Motor neuron (in vitro differentiated cells): ENCODE measurements around the gene ADSS1. TPM values are rescaled to one million over a fixed set of nuclear protein-coding genes. Genes with fewer than 3 reads are reported as not detected.
A peak's percentile ranks its signal among the peaks of the same experiment; 100 is the strongest.
"Not testable (repeated sequence)": the region's sequence is repeated elsewhere in the genome, so short reads cannot be mapped to it uniquely, and the experiment has no call there.

Experiments used
- ATAC-seq, 8 experiments: fragments of 200-7000 bp; cut with Tn5 transposase; replicated peaks in 6 of 8; 2 replicates each; pipeline ENCODE4 v1.8.0; 2021; ENCODE audit warnings: mild to moderate bottlenecking in 8 of 8, moderate library complexity in 8 of 8
- H3K27ac ChIP-seq, 2 donors: fragments of 250-450 bp; sonication (Bioruptor Pico); 2 replicates each; pipeline ENCODE4 v1.9.0; 2021; ENCODE audit warnings: antibody characterized with exemption in 2 of 2, mild to moderate bottlenecking in 2 of 2, moderate library complexity in 1 of 2
- H3K4me1 ChIP-seq, 2 donors: fragments of 250-450 bp; sonication (Bioruptor Pico); replicated peaks in 1 of 2; 2 replicates each; pipeline ENCODE4 v1.6.1; 2021; ENCODE audit warnings: antibody characterized with exemption in 2 of 2, mild to moderate bottlenecking in 2 of 2, moderate library complexity in 1 of 2
- H3K4me3 ChIP-seq, 5 donors: fragments of 250-450 bp; sonication (Bioruptor Pico); 2 replicates each; pipeline ENCODE4 v1.9.0; 2021; ENCODE audit warnings: antibody characterized with exemption in 5 of 5, mild to moderate bottlenecking in 5 of 5, moderate library complexity in 4 of 5
- WGBS, 10 experiments: fragments of 450-650 bp; shearing (Covaris generic); methylation state at CpG; one replicate each; pipeline ENCODE4 v1.0.0; 2022; 5-methylcytosine and 5-hydroxymethylcytosine counted together
- in situ Hi-C, 9 experiments: fragments of 400-800 bp; cut with MboI; loops; one replicate each; pipeline ENCODE4 v1.15.0; 2021; ENCODE audit warnings: low sequenced_read_pairs in 9 of 9, low pct_unique_long_range_greater_than_20kb in 2 of 9; ENCODE audit not compliant: unreplicated experiment in 9 of 9
- total RNA-seq, 8 experiments: library from RNA; unstranded; fragments of 300-600 nt; gene quantifications; 2 replicates each; pipeline versions ENCODE4 v1.2.3 to v1.2.4, GENCODE V29; 2022

The ADSS1 gene
- total RNA-seq, 8 experiments from 2014 or later: 2.0 to 13.3 (median 3.1) TPM

GRCh38 chr14:104718147-104718546 is 5.9 kb upstream of the ADSS1 start:
- Histone ChIP-seq H3K27ac (no peak overlapping the region), H3K4me1 (peaks cover 13 to 25% of the 10 kb centered on the region in 2 donors), H3K4me3 (no peak overlapping the region)
- in situ Hi-C loops: no loop called here
- ATAC-seq: no peak
- whole genome bisulfite sequencing, 10 experiments: 100% methylated on average over 1 of the region's 10 CpGs; no CpG with 5 or more reads in 9 of the 10 experiments

DNA sequence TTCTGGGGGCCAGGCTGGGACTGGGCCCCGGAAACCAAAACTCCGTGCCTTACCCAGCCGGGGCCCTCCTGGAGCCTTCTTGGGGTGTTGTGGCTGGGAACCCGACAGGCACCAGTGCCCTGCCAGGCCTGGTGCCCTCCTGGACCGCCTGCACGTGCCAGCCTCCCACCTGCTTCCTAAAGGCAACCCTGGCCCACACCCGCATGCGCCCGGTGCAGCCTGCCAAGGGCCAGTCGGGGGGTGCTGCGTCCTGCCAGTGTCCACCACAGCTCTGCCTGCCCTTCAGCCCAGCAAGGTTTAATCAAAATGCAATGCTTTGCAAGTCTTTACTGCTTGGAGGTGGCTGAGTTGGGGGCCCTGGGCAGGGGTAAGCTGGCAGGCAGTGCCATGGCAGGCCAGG is 5.2 kb upstream of the ADSS1 start:
- no peak overlapping the region for H3K4me3 ChIP-seq
- ATAC-seq: no peak
- in situ Hi-C loops: no loop called here
- H3K27ac ChIP-seq: no peak overlapping the region
- WGBS, 10 experiments: 95 to 100% (median 99%) methylated on average over 1 to 7 of the region's 11 CpGs; no CpG with 5 or more reads in 6 of the 10 experiments
- peaks cover 13 to 30% of the 10 kb centered on the region in 2 donors for H3K4me1 ChIP-seq

- no peak for ATAC-seq
- H3K27ac ChIP-seq: no peak overlapping the region
- in situ Hi-C loops: no loop called here
- WGBS, 10 experiments: 53 to 80% methylated on average over 1 to 3 of the region's 15 CpGs; no CpG with 5 or more reads in 8 of the 10 experiments
- no peak overlapping the region for H3K4me3 ChIP-seq
- peaks cover 13 to 30% of the 10 kb centered on the region in 2 donors for H3K4me1 ChIP-seq
These were observed 4.7 kb upstream of the ADSS1 start for GRCh38 chr14:104719343-104719742.

DNA sequence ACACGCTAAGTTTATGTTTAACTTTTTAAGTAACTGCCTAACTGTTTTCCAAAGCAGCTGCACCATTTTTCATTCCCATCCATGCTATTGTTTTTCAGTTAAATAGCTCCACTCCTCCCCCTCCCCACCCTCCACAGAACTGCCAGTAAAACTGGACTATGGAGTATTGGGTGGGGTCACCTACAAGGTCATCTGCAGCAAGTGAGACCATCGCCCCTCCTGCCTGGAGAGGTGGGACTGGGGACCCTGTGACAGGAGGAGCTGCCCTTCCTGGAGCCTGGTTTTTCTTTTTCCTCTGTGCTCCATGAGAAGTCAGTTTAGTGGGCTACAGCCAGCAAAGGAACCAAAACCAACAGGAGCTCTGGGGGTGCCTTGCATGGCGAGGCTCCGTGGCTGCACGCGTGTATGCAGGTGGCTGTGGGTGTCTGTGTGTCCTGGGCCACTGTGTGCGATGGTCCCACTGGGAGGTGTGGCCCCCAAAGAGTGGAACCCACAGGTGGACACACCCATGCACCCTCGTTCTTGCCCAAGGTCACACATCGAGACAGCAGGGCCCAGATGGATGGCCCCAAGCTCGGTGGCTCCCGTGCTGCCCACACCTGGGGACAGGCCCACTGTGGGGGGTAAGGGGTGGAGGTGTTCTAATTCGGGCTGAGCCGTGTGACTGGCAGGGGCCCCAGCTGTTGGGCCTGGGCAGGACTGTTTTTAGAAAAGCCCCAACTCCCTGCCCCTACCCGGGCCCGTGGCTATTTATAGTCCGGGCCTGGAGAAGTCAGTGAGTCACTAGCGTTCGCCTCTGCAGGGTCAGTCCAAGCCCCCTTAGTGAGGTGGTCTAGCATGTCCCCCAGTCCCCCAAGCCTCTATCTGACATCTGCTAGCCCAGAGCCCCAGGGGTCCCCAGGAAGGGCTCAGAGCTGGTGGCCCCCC is 2.3 kb upstream of the ADSS1 start:
- Histone ChIP-seq H3K4me3 (no peak overlapping the region), H3K4me1 (peaks cover 13 to 43% of the 10 kb centered on the region in 2 donors), H3K27ac (no peak overlapping the region)
- in situ Hi-C loops: no loop called here
- no peak for ATAC-seq
- WGBS, 10 experiments: 13% methylated on average over 3 of the region's 18 CpGs; no CpG with 5 or more reads in 9 of the 10 experiments

- H3K4me3 ChIP-seq: peak overlapping the region in 2 of 5 donors; percentile 40 to 43
- WGBS, 10 experiments: 20% methylated on average over 1 of the region's 26 CpGs; no CpG with 5 or more reads in 9 of the 10 experiments
- peak in 1 of 8 experiments; percentile 6 for ATAC-seq
- peaks cover 6 to 37% of the 10 kb centered on the region in 2 donors for H3K4me1 ChIP-seq
- no peak overlapping the region for H3K27ac ChIP-seq
- in situ Hi-C loops: no loop called here
These were observed 935 bp upstream of the ADSS1 start for GRCh38 chr14:104722938-104723650.

DNA sequence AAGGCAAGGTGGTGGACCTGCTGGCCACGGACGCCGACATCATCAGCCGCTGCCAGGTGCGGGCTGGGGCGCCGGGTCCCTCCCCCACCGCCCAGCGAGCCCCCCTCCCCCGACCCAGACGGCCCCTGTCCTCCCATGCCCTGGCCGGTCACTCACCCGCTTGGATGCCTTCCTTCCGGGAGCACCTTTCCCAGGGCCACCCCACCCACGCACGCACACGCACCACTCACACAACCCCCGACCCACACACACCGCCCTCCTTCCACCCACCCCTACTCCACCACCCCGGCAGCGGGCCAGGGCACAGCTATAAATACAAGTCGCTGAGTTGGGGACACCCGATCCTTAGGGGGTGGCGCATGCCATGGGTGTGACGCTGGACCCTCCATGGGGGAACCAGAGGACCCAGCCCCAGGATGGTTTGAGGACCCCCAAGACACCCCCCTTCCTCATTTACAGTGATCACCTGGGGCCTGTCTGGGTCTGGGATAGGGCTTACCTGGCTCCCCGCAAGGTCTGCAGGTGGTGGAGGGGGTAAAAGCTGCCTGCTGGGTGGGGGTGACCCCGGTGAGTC is 465 bp downstream of the ADSS1 start:
- in situ Hi-C loops: no loop called here
- Histone ChIP-seq H3K4me1 (peaks cover 5 to 36% of the 10 kb centered on the region in 2 donors), H3K4me3 (peak overlapping the region; percentile 25 to 51 (median 40)), H3K27ac (peak overlapping the region in 1 of 2 donors; percentile 40)
- WGBS, 10 experiments: no CpG with 5 or more reads among the region's 27 CpGs
- peak; percentile 8 to 61 (median 38) for ATAC-seq

GRCh38 chr14:104724981-104725771 is 1.1 kb downstream of the ADSS1 start:
- in situ Hi-C loops: no loop called here
- Histone ChIP-seq H3K4me1 (peaks cover 5 to 36% of the 10 kb centered on the region in 2 donors), H3K4me3 (peak overlapping the region in 4 of 5 donors; percentile 4 to 51 (median 42)), H3K27ac (no peak overlapping the region)
- 0 to 67% (median 11%) methylated on average over 2 to 6 of the region's 24 CpGs; no CpG with 5 or more reads in 6 of the 10 experiments for WGBS, 10 experiments
- ATAC-seq: peak; percentile 16 to 77 (median 75)

DNA sequence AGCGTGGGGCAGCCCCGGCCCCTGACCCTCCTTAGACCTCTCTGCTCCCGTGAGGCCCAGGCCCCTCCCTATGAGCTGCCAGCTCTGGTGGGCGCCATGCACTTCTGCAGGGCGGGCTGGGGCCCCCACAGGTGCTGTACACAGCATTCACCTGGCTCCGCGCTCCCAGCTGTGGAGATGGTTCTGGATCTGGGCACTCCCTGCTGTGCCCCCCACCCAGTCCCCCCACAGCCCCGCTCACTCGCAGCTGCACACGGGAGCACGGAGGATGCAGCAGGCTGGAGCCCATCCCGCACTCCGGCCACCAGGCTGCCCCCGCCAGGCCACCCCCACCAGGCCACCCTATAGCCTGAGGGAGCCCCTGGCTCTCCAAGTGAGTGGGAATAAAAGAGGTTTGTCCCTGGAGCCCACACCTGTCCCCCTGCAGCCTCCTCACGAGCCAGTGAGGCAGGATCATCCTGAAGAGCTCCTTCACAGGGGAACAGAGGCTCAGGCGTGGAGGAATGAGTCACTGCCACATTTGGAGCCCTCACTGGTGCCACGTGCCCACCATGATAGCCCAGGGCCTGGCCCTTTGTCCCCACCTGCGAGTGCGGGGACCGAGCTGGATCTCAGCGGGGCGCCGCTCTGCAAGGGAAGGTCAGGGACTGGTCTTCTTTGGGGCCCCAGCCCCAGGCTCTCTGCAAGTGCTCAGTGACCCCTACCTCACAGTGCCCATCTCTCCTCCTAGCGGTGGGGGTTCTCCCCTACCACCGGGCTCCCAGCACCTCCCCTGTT is 1.9 kb downstream of the ADSS1 start:
- no peak for ATAC-seq
- H3K4me3 ChIP-seq: peak overlapping the region in 1 of 5 donors; percentile 40
- in situ Hi-C loops: no loop called here
- peaks cover 5 to 36% of the 10 kb centered on the region in 2 donors for H3K4me1 ChIP-seq
- whole genome bisulfite sequencing, 10 experiments: 49 to 100% methylated on average over 1 to 2 of the region's 25 CpGs; no CpG with 5 or more reads in 8 of the 10 experiments
- H3K27ac ChIP-seq: no peak overlapping the region

DNA sequence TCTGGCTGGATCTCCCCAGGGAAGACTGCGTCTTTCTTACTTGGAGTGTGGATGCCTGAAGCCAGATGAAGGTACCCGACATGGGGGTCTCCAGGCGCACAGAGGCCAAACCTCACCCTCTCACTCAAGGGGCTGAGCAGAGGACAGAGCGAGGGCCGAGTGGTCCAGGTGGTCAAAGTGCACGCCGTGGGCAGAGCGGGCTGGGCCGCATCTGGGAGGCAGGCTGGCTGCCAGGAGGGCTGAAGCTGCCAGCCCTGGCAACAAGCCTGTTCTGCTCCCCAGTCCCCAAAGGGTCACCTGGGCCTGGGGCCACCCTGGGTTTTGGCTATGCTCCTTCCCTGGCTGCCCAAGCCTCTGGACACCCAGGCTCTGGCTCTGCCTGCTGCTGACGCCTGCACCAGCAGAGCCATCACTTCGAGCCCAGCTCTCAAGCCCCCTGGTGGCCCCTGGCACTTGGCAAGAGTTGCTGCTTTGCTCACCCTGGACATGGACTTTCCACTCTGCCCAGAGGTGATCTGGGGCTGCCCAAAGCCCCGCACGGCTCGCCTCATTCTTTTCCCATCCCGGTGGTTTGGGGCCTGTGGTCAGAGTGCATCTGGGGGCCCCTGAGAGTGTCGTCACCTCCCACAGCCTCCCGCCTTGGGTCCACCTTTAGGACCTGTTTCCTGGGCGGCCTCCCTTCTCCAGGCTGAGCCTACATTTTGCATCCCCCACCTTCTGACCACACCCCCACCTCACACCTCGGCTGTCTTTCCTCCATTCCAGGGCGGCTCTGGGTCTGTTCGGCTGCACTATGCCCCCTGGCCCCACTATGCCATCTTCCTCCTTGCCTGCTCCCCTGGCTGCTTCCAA is 2.8 kb downstream of the ADSS1 start:
- Histone ChIP-seq H3K4me3 (no peak overlapping the region), H3K27ac (no peak overlapping the region), H3K4me1 (peaks cover under 1 to 31% of the 10 kb centered on the region in 2 donors)
- in situ Hi-C loops: no loop called here
- ATAC-seq: no peak
- WGBS, 10 experiments: 70 to 100% (median 80%) methylated on average over 1 to 5 of the region's 21 CpGs; no CpG with 5 or more reads in 5 of the 10 experiments

DNA sequence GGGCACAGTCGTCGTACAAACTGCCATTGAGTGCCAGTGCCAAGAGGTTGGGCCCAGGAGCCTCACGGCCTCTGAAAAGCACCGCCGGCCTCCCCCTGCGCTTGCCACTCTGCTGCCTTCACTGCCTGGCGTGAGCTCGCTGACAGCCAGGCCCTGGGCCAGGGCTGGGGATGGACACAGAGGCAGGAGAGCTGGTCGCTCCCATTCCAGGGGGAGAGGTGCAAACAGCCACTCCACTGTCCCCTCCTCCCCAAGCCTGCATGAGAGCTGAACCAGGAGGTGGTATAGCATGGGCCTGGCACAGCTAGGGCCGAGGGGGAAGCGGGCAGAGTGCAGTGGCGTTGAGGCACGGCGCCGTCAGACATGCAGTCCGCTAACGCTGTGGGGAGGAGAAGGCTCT is 4.6 kb downstream of the ADSS1 start:
- H3K4me1 ChIP-seq: peaks cover 0 to 13% of the 10 kb centered on the region in 2 donors
- in situ Hi-C loops: no loop called here
- no peak overlapping the region for H3K4me3 ChIP-seq
- no peak for ATAC-seq
- 48 to 90% (median 88%) methylated on average over 5 to 8 of the region's 17 CpGs; no CpG with 5 or more reads in 7 of the 10 experiments for WGBS, 10 experiments
- no peak overlapping the region for H3K27ac ChIP-seq

DNA sequence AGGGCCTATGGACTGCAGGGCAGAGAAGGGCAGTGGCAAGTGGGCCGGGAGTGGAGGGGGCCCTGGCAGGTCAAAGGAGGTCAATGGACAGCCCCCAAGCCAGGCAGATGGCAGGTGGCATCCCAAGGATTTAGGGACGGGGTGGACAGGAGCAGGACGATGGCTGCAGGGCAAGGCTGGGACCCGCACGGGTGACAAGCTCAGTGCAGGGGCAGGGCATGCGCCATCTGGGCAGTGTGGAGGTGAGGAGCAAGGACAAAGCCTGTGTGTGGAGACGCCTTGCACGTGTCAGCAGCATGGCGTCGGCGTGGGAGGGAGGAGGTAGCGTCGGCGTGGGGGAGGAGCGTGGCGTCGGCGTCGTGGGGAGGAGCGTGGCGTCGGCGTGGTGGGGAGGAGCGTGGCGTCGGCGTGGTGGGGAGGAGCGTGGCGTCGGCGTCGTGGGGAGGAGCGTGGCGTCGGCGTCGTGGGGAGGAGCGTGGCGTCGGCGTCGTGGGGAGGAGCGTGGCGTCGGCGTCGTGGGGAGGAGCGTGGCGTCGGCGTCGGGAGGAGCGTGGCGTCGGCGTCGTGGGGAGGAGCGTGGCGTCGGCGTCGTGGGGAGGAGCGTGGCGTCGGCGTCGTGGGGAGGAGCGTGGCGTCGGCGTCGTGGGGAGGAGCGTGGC is 5.3 kb downstream of the ADSS1 start:
- 71 to 94% (median 84%) methylated on average over 1 to 10 of the region's 73 CpGs; no CpG with 5 or more reads in 6 of the 10 experiments for WGBS, 10 experiments
- H3K27ac ChIP-seq, H3K4me3 ChIP-seq, in situ Hi-C loops, ATAC-seq: not testable (repeated sequence)
- peaks cover 0 to 13% of the 10 kb centered on the region in 2 donors for H3K4me1 ChIP-seq
